Measurements from ENCODE around the gene EXOC6B. TPM values are rescaled to one million over a fixed set of nuclear protein-coding genes. Genes with fewer than 3 reads are reported as not detected.

Gene EXOC6B
- total RNA-seq, 1 donor from 2014 or later = 13.8 TPM

DNA sequence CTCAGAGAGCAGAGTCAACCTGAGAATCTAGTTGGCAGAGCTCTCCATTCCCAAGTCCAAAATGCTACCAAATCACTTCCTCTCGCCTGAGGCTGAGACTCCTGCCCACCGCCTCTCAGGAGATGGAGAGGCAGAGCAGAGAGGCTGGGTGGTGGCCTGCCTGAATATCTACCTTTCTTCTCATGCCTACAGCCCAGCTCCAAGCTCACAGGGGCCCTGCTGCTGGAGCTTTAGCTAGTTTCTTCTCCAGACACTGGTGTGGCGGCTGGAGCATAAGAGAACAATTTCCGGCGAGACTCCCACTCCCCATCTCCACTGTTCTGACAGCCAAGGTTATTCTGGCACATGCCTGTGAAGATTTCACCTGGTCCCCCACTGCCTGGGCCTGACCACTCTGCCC is 670.1 kb downstream of the EXOC6B start:
- intact Hi-C loops (cut with micrococcal nuclease) = no loop called here
- Mint-ChIP-seq H3K9me3 (no peaks in the 10 kb centered on the region), H3K27ac (no peak overlapping the region), H3K4me1 (no peaks in the 10 kb centered on the region), H3K4me3 (no peak overlapping the region), H3K36me3 (ENCODE audit: low read depth) (no peaks in the 10 kb centered on the region), H3K27me3 (peaks cover 24% of the 10 kb centered on the region)
- ChIA-PET CTCF (no interaction called here), POLR2A (no interaction called here)
- ATAC-seq (ENCODE audit: low read depth) = no peak
- no peak for DNase-seq
- TF ChIP-seq, protein P1, sequence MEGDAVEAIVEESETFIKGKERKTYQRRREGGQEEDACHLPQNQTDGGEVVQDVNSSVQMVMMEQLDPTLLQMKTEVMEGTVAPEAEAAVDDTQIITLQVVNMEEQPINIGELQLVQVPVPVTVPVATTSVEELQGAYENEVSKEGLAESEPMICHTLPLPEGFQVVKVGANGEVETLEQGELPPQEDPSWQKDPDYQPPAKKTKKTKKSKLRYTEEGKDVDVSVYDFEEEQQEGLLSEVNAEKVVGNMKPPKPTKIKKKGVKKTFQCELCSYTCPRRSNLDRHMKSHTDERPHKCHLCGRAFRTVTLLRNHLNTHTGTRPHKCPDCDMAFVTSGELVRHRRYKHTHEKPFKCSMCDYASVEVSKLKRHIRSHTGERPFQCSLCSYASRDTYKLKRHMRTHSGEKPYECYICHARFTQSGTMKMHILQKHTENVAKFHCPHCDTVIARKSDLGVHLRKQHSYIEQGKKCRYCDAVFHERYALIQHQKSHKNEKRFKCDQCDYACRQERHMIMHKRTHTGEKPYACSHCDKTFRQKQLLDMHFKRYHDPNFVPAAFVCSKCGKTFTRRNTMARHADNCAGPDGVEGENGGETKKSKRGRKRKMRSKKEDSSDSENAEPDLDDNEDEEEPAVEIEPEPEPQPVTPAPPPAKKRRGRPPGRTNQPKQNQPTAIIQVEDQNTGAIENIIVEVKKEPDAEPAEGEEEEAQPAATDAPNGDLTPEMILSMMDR (IDR thresholded peaks at IDR 0.05) = no peak

DNA sequence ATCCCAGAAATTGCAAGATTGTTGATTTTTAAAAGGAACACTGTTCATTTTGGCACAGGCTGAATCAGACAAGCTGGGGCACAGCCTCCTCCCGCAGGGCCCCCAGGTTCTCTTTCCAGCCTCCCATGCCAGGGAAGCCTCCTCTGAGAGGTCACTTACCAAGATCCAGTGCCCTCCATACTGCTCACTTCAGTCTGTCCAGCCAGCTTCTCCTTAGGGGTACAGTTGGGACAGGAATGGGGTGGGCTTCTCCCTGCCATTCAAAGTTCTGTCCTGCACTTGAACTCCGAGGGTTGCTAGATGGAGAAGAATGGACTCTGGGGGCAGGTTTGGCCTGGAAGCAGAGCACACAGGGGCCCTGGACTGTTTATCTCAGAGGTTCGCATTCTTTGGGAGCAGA is 670.7 kb downstream of the EXOC6B start:
- POLR2A ChIA-PET = no interaction called here
- TF ChIP-seq, protein P1 (IDR thresholded peaks at IDR 0.05) = no peak
- Mint-ChIP-seq H3K36me3 (ENCODE audit: low read depth) (no peaks in the 10 kb centered on the region), H3K4me3 (no peak overlapping the region), H3K27me3 (peaks cover 29% of the 10 kb centered on the region), H3K27ac (no peak overlapping the region), H3K4me1 (peaks cover 4% of the 10 kb centered on the region), H3K9me3 (no peaks in the 10 kb centered on the region)
- no peak for DNase-seq
- CTCF ChIA-PET = no interaction called here
- no peak for ATAC-seq (ENCODE audit: low read depth)
- intact Hi-C loops (cut with micrococcal nuclease) = no loop called here

DNA sequence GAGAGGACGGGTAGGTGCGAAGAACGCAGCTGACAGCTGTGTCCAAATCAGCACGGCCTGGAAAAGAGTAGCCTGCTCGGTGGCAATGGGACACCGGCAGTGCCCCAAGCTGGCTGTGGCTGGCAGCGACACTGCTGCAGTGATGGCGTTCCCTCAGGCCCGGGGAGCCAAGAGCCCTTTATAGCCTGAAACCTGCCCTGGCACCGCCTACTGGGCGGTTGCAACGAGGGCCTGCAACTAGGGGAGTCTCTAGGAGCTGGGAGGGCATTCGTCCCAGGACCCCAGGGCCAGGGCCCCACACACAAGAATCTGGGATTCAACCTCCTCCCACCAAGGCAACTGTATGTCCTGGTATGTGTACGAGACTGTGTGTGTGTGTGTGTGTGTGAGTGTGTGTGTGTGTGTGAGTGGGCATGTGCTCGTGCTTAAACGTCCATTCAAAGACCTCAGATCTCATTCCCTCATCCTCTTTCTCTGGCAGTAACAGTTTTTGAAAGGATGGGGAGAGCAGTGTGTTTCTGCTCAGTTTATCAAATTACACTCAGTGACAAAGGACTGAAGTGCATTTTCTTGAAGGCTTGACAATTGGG is 671.4 kb downstream of the EXOC6B start:
- POLR2A ChIA-PET = no interaction called here
- peaks cover 36% of the 10 kb centered on the region for H3K27me3 Mint-ChIP-seq
- H3K4me3 Mint-ChIP-seq = no peak overlapping the region
- TF ChIP-seq, protein P1 (IDR thresholded peaks at IDR 0.05) = no peak
- ATAC-seq (ENCODE audit: low read depth) = no peak
- intact Hi-C loops (cut with micrococcal nuclease) = loop anchor here (5.0 kb wide), 1 partner anchor 852 kb away; no protein-coding TSS in a partner anchor
- CTCF ChIA-PET = no interaction called here
- H3K36me3 Mint-ChIP-seq (ENCODE audit: low read depth) = no peaks in the 10 kb centered on the region
- no peak overlapping the region for H3K27ac Mint-ChIP-seq
- no peak for DNase-seq
- H3K9me3 Mint-ChIP-seq = no peaks in the 10 kb centered on the region
- peaks cover 11% of the 10 kb centered on the region for H3K4me1 Mint-ChIP-seq

DNA sequence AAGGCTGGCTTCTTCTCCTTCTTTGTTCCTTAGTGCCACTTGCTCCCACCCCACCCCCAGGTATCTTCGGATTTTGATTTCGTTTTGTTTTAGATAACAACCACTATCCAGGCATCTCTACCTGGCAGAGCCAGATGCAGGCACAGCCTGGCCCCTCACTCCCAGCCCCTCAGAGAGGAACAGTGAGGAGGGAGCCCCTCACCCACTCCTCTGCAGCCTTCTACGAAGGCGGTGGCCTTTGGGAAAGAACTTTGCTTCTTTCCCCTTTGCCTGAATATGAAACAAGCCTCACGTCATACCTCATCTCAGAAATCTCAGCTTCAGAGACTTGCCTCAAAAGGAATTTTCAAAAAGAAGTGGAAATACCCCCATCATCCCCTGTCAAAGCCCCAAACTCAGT is 671.9 kb downstream of the EXOC6B start:
- peaks cover 42% of the 10 kb centered on the region for H3K27me3 Mint-ChIP-seq
- intact Hi-C loops (cut with micrococcal nuclease) = loop anchor here (5.0 kb wide), 1 partner anchor 852 kb away; no protein-coding TSS in a partner anchor
- CTCF ChIA-PET = no interaction called here
- H3K4me1 Mint-ChIP-seq = peaks cover 17% of the 10 kb centered on the region
- TF ChIP-seq, protein P1 (IDR thresholded peaks at IDR 0.05) = no peak
- no peak for DNase-seq
- POLR2A ChIA-PET = no interaction called here
- H3K4me3 Mint-ChIP-seq = no peak overlapping the region
- ATAC-seq (ENCODE audit: low read depth) = no peak
- no peak overlapping the region for H3K27ac Mint-ChIP-seq
- no peaks in the 10 kb centered on the region for H3K9me3 Mint-ChIP-seq
- no peaks in the 10 kb centered on the region for H3K36me3 Mint-ChIP-seq (ENCODE audit: low read depth)

DNA sequence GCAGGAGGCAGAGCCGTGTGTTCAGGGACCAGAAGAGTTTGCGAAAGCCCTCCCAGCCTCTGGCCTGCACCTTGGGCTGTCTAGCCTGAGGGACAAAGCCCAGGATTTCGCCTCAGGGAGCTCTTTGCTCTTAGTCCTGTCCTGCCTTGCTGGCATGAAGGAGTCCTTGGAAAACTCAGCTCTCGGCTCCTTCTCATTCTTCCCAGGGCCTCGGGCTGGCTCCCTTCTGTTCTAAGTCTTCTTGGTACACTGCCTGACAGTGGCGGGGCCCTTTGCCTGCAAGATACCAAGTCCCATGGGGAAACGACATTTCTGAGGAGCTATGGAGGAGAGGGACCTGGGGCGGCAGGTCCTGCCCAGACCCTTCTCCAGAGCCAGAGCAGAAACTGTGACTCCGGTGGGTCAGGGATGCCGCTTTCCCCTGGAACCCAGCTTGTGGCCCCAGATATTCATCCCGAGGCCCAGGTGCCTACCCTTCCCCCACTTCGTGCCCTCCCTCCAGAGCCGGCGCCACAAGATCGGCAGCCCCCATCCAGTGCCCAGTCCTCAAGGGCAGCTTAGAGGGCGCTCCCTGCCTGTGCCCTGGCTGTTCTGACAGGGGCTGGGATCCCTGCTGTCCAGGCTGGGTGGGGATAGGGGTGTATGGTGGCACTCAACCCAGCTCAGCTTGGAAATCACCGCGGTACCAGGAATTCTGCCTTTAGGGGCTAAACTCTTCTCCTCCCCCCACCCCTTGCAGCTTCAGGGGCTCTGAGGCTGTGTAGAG is 672.6 kb downstream of the EXOC6B start:
- TF ChIP-seq, protein P1 (IDR thresholded peaks at IDR 0.05) = no peak
- H3K36me3 Mint-ChIP-seq (ENCODE audit: low read depth) = no peaks in the 10 kb centered on the region
- DNase-seq (no peak), ATAC-seq (ENCODE audit: low read depth) (no peak)
- peaks cover 20% of the 10 kb centered on the region for H3K4me1 Mint-ChIP-seq
- no peak overlapping the region for H3K27ac Mint-ChIP-seq
- intact Hi-C loops (cut with micrococcal nuclease) = loop anchor here (5.0 kb wide), 1 partner anchor 851 kb away; no protein-coding TSS in a partner anchor
- CTCF ChIA-PET = interaction anchor here (0.7 kb wide), 1 partner anchor 17 kb away, joined by 3 read pairs; no protein-coding TSS in a partner anchor
- POLR2A ChIA-PET = no interaction called here
- no peak overlapping the region for H3K4me3 Mint-ChIP-seq
- H3K27me3 Mint-ChIP-seq = peaks cover 44% of the 10 kb centered on the region
- no peaks in the 10 kb centered on the region for H3K9me3 Mint-ChIP-seq

All from activated B cell treated with CpG ODN at 0.5 μM for 24 hours (primary cell).